HG03439 (cell line): ENCODE results near the gene SORCS3.

Experiments
- ATAC-seq: cut with Tn5 transposase; IDR thresholded peaks from one replicate; pipeline ENCODE4 v1.9.1; 2021; ENCODE audit warnings: mild to moderate bottlenecking, moderate library complexity; ENCODE audit not compliant: unreplicated experiment

SORCS3 gene

GRCh38 chr10:104773105-104773504 is 132.0 kb downstream of the SORCS3 start:
- no peak for ATAC-seq

- ATAC-seq = no peak
Observed at GRCh38 chr10:104774234-104774633, 133.1 kb downstream of the SORCS3 start.

DNA sequence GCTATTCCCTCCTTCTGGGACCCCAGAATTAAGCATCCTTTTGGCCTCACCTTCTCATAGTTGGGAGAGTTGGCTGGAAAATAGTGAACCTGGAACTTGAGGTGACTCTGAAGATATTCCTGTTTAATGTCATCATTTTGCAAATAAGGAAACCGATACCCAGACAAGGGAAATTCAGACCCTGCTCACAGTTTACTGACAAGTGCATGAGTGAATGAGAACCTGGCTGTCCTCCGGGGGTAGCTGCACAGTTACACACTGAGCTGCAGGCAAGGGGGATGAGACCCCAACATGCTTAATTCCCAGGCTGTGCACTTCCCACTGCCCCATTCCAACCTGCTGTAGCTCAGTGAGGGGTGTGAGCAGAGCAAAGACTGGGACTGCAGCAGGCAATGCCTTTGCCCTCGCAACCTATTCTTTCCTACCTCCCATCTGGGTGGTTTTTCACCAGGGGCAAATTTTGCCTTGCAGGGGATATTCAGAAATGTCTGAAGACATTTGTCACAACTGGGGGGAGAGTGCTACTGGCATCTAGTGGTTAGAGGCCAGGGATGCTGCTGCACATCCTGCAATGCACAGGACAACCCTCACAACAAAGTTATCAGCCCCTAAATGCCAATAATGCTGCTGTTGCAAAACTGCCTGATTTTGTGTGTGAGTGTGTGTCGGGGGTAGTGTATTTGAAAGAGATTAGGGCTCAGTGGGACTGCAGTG is 136.2 kb downstream of the SORCS3 start:
- ATAC-seq = no peak

GRCh38 chr10:104778371-104778770 is 137.3 kb downstream of the SORCS3 start:
- ATAC-seq = no peak

- ATAC-seq = no peak
Observed at GRCh38 chr10:104779701-104780100, 138.6 kb downstream of the SORCS3 start.

- ATAC-seq = no peak
Observed at GRCh38 chr10:104780165-104780564, 139.1 kb downstream of the SORCS3 start.

- ATAC-seq = no peak
Observed at GRCh38 chr10:104780946-104781595, 140.0 kb downstream of the SORCS3 start.

- no peak for ATAC-seq
Observed at GRCh38 chr10:104784452-104784851, 143.4 kb downstream of the SORCS3 start.

GRCh38 chr10:104791471-104791870 is 150.4 kb downstream of the SORCS3 start:
- no peak for ATAC-seq

DNA sequence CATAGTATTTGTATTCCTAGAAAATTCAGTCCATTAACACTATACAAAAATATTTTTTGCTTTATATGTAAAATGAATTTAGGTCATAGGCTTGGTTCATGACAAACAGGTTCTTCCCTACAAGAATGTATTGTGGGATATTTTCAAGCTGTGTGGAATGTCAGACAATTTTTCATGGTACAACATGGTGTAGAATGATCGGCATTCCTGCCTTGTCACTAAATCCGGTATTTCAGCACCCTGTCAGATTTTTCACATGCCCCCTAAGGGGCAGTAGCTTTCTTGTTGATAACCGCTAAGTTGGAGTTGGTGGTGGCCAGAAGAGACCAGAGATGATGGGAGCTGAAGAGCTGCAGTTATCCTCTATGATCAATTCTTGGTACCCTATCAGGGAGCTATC is 154.3 kb downstream of the SORCS3 start:
- ATAC-seq = no peak

DNA sequence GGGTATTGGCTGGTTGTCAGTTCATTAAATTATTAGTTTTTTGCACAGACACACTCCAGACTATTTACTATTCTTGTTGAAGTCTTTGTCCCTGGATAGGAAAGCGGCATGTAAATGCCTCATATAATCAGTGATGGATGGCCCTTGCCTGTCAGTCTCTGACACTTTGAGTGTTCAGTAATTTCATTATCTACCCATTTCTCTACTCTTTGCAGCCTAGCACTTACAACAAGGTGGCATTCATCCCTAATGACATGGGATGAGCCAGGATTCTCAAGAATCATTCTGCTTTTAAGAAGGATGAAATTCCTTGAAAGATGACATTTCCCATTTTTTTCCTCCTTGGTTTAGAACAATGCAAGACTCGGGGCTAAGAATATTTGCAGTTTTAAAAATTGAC is 155.7 kb downstream of the SORCS3 start:
- no peak for ATAC-seq

DNA sequence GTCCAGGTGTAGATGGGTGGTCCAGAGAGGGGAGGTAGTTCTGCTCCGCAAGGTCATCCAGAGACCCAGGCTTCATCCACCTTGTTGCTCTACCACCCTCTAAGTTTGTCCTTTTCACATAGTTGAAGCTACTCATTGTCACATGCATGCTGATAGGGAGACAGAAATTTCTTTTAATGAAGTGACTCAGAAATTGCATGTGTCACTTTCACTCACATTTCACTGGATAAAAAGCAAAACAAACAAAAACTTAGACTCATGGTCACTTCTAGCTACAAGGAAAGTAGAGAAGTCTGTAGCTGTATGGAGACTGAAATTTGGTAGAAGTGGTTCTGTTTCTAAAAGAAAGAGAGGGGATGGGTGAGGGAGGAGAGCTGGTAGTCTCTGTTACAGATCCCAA is 161.9 kb downstream of the SORCS3 start:
- no peak for ATAC-seq

DNA sequence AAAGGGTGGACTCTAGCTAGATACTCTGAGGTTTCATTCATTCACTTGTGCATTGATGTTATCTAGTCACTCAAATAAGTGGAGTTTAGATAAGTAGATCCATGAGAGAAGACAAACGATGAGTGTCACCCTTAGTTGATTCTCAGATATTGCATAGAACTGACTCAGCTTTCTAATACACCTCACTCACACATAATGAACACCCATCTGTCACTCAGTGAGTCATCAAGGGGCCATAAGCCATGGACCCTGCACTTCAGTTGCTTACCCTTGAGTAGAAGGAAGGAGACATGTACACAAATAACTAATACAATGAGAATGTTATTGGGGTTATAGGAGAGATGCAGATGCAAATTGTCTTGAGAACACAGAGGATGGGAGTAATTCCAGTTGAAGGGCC is 163.8 kb downstream of the SORCS3 start:
- no peak for ATAC-seq

- no peak for ATAC-seq
Observed at GRCh38 chr10:104806801-104807200, 165.7 kb downstream of the SORCS3 start.

- no peak for ATAC-seq
Observed at GRCh38 chr10:104807581-104808310, 166.7 kb downstream of the SORCS3 start.

GRCh38 chr10:104809288-104810090 is 168.4 kb downstream of the SORCS3 start:
- ATAC-seq = peak; percentile 63

GRCh38 chr10:104811166-104811565 is 170.1 kb downstream of the SORCS3 start:
- ATAC-seq = no peak

DNA sequence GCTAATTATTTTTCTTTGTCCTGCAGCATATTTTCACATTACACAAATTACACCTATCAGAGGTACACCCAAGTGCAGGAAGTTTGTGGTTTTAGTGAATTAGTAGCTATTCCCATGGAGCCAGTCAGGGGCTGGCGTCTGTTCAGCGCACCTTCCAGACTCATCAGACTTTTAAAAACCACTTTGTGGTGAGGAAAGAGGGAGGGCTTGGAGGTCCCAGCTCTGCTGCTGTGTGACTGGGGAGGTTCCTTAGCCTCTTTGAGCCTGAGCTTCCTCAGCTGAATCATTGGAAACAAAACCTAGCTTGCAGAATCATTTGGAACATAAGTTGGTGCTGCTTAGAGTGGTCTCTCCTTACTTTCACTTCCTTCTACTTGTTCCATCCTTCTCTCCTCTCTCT is 175.4 kb downstream of the SORCS3 start:
- ATAC-seq = no peak

GRCh38 chr10:104819731-104820130 is 178.6 kb downstream of the SORCS3 start:
- ATAC-seq = no peak

DNA sequence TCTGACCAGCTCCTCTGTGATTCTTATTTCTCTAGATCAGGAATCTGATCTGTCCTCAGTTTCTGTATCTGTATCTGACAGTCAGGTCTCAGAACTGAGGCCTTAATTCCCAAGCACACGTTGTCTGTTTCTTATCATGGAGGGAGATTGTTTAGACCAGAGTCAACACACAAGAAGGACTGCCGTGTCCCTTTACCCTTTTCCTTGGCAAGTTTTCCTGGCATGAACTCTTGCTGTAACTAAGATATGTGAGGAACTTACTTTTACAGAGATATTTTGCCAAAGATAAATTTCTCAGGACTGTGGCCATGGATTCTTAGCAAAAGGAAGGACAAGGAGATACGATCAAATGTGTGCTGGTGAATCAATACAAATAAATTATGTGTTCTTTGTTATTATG is 181.0 kb downstream of the SORCS3 start:
- ATAC-seq = no peak

DNA sequence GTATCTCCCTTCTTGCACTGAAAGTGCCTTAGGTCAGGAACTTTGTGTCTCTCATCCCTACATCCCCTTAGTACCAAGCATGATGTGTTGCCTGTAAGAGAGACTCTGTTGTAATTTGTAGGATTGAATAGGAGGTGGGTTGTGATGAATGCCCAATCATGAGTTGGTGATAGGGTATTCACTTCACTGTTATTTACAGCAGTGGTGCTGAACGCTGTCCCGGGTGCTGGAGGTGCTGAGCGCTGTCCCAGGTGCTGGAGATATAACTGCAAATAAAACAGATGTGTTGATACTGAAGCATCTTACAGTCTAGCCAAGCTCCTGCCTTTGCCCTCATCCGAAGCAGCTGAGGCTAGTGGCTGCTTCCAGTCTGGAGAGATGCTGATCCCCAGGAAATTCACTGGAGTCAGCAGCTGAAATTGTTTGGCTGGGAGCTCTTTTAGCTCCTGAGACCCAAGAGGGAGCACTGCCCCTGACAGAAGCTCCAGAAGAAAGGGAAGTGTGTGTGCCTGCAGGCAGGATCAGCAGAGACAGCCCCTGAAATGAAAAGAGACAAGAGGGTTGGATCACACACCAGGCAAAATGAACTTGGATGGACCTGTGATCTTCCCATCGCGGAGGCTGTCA is 183.4 kb downstream of the SORCS3 start:
- ATAC-seq = no peak
